Hepatocyte (in vitro differentiated cells): ENCODE results near the gene HIVEP2.

Experiments
- EZH2 ChIP-seq: fragments of 200-600 bp; sonication (generic); IDR thresholded peaks from 2 replicates; pipeline ENCODE4 v1.6.1; 2016; ENCODE audit warnings: antibody characterized with exemption, mild to moderate bottlenecking, borderline replicate concordance
- TF ChIP-seq, protein P1 (sequence below): fragments of 200-600 bp; sonication (generic); IDR thresholded peaks from 2 replicates; pipeline ENCODE4 v1.5.1; 2016; ENCODE audit warnings: antibody characterized with exemption, mild to moderate bottlenecking; ENCODE audit not compliant: poor library complexity

DNA sequence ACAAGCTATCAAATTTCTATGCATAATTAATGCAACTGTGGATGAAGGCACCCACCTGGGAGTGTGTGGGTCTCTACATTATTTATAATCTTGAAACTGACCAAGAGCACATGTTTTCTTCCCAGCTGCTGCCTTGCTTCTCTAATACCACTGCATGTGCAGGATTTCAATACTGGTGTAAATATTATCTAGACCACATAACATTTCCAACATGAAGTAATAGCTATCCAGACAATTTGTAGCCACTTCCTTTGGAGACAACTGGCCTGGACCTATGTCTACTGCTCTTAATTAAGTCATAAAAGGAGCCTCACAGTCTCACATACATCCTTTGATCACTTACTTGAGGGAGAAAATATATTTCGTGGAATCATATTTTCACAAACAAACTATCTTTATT, 180.7 kb downstream of the HIVEP2 start:
- TF ChIP-seq, protein P1, sequence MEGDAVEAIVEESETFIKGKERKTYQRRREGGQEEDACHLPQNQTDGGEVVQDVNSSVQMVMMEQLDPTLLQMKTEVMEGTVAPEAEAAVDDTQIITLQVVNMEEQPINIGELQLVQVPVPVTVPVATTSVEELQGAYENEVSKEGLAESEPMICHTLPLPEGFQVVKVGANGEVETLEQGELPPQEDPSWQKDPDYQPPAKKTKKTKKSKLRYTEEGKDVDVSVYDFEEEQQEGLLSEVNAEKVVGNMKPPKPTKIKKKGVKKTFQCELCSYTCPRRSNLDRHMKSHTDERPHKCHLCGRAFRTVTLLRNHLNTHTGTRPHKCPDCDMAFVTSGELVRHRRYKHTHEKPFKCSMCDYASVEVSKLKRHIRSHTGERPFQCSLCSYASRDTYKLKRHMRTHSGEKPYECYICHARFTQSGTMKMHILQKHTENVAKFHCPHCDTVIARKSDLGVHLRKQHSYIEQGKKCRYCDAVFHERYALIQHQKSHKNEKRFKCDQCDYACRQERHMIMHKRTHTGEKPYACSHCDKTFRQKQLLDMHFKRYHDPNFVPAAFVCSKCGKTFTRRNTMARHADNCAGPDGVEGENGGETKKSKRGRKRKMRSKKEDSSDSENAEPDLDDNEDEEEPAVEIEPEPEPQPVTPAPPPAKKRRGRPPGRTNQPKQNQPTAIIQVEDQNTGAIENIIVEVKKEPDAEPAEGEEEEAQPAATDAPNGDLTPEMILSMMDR = no peak
- no peak for TF ChIP-seq EZH2
